ENCODE data around the gene HOGA1.

HOGA1 gene

GRCh38 chr10:97571622-97572021 lies 12.6 kb upstream of the HOGA1 start:
- CTCF ChIA-PET = interaction anchor here (0.7 to 12.7 kb wide), 26 partner anchors 10 to 165 kb away, joined by 3 to 199 read pairs (median 6); partner anchors contain the start of genes C10orf62, HOGA1, UBTD1 and ZFYVE27
- H3K4me3 ChIP-seq (ENCODE audit: low read depth, low read length) = no peak overlapping the region
- no peak for DNase-seq (ENCODE audit: low read depth, low spot score)
- POLR2A ChIA-PET = interaction anchor here (1.2 kb wide), 1 partner anchor 88 kb away, joined by 3 read pairs; no protein-coding TSS in a partner anchor
- no peak for TF ChIP-seq CTCF (IDR thresholded peaks at IDR 0.05; ENCODE audit: insufficient read depth, low read length, missing control alignments)

GRCh38 chr10:97572214-97572989 lies 11.8 kb upstream of the HOGA1 start, which contains the start of gene ANKRD2:
TSS of gene ANKRD2 (plus strand) at chr10:97572779. CDS start at chr10:97572789, 10 bp downstream.
- no peak for DNase-seq (ENCODE audit: low read depth, low spot score)
- ChIA-PET CTCF (interaction anchor here (0.7 to 12.7 kb wide), 32 partner anchors 9 to 164 kb away, joined by 3 to 199 read pairs (median 5); partner anchors contain the start of genes C10orf62, HOGA1, MARVELD1 and UBTD1), POLR2A (interaction anchor here (1.2 kb wide), 1 partner anchor 87 kb away, joined by 3 read pairs; no protein-coding TSS in a partner anchor)
- H3K4me3 ChIP-seq (ENCODE audit: low read depth, low read length) = no peak within 1 kb of the TSS
- peak; percentile 93 for TF ChIP-seq CTCF (IDR thresholded peaks at IDR 0.05; ENCODE audit: insufficient read depth, low read length, missing control alignments)

GRCh38 chr10:97573021-97573420 lies 11.2 kb upstream of the HOGA1 start:
- ChIA-PET CTCF (interaction anchor here (0.9 to 12.7 kb wide), 19 partner anchors 8 to 159 kb away, joined by 3 to 199 read pairs (median 6); partner anchors contain the start of genes C10orf62, HOGA1 and MARVELD1), POLR2A (no interaction called here)
- no peak overlapping the region for H3K4me3 ChIP-seq (ENCODE audit: low read depth, low read length)
- no peak for DNase-seq (ENCODE audit: low read depth, low spot score)
- TF ChIP-seq CTCF (IDR thresholded peaks at IDR 0.05; ENCODE audit: insufficient read depth, low read length, missing control alignments) = no peak

- CTCF ChIA-PET = interaction anchor here (0.8 to 12.7 kb wide), 9 partner anchors 8 to 158 kb away, joined by 3 to 199 read pairs (median 32); partner anchors contain the start of genes C10orf62, HOGA1 and MARVELD1
Observed at GRCh38 chr10:97573672-97574071, 10.5 kb upstream of the HOGA1 start.

GRCh38 chr10:97574374-97575126 lies 9.6 kb upstream of the HOGA1 start:
- peak; percentile 41 for DNase-seq (ENCODE audit: low read depth, low spot score)
- TF ChIP-seq CTCF (IDR thresholded peaks at IDR 0.05; ENCODE audit: insufficient read depth, low read length, missing control alignments) = no peak
- no peak overlapping the region for H3K4me3 ChIP-seq (ENCODE audit: low read depth, low read length)
- CTCF ChIA-PET = interaction anchor here (0.5 to 12.7 kb wide), 13 partner anchors 10 to 159 kb away, joined by 3 to 199 read pairs (median 5); partner anchors contain the start of genes C10orf62 and HOGA1
- POLR2A ChIA-PET = interaction anchor here (0.6 to 1.1 kb wide), 2 partner anchors 33 to 761 kb away, joined by 3 read pairs; no protein-coding TSS in a partner anchor

More at GRCh38 chr10:97573672-97574071, 10.5 kb upstream of the HOGA1 start:
- no peak for DNase-seq (ENCODE audit: low read depth, low spot score)
- no peak overlapping the region for H3K4me3 ChIP-seq (ENCODE audit: low read depth, low read length)
- TF ChIP-seq CTCF (IDR thresholded peaks at IDR 0.05; ENCODE audit: insufficient read depth, low read length, missing control alignments) = no peak
- POLR2A ChIA-PET = no interaction called here
